KOPT-K1 (cell line): ENCODE data around the gene COPS3.

ENCODE experiments used
- H3K27ac ChIP-seq: fragments of 200-600 bp; sonication (generic); 2 replicates; pipeline ENCODE4 v1.5.1; 2016; ENCODE audit warnings: antibody characterized with exemption, mild to moderate bottlenecking, low read depth, low read length; ENCODE audit not compliant: poor library complexity, severe bottlenecking
- H3K36me3 ChIP-seq: fragments of 200-600 bp; sonication (generic); 2 replicates; pipeline ENCODE4 v1.5.1; 2017; ENCODE audit warnings: antibody characterized with exemption, mild to moderate bottlenecking, low read length, moderate library complexity; ENCODE audit not compliant: insufficient read depth
- H3K9me3 ChIP-seq: fragments of 200-600 bp; sonication (generic); 2 replicates; pipeline ENCODE4 v1.5.1; 2017; ENCODE audit warnings: antibody characterized with exemption, low read length, mild to moderate bottlenecking; ENCODE audit not compliant: insufficient read depth, poor library complexity, severe bottlenecking

Gene COPS3

GRCh38 chr17:17237026-17237799 lies 43.8 kb downstream of the COPS3 start, which contains the start of gene FLCN:
Gene FLCN (minus strand): TSS chr17:17237168. CDS start chr17:17228137, 9,031 bp downstream.
- H3K27ac ChIP-seq: peak within 1 kb of the TSS; percentile 96
- H3K36me3 ChIP-seq: peaks cover 6% of the 10 kb centered on the region; the same call in 1 of the 2 replicates
- no peaks in the 10 kb centered on the region for H3K9me3 ChIP-seq

- Histone ChIP-seq H3K36me3 (peaks cover 13% of the 10 kb centered on the region; the same call in 1 of the 2 replicates), H3K9me3 (no peaks in the 10 kb centered on the region), H3K27ac (peak overlapping the region; percentile 96)
Measured at GRCh38 chr17:17236295-17237025, 44.6 kb downstream of the COPS3 start.

GRCh38 chr17:17235212-17236174 lies 45.6 kb downstream of the COPS3 start:
- H3K27ac ChIP-seq: peak overlapping the region; percentile 96
- no peaks in the 10 kb centered on the region for H3K9me3 ChIP-seq
- H3K36me3 ChIP-seq: peaks cover 22% of the 10 kb centered on the region; the same call in 1 of the 2 replicates

- H3K27ac ChIP-seq: no peak overlapping the region
- peaks cover 54% of the 10 kb centered on the region for H3K36me3 ChIP-seq
- no peaks in the 10 kb centered on the region for H3K9me3 ChIP-seq
Measured at GRCh38 chr17:17232303-17232621, 48.8 kb downstream of the COPS3 start.

GRCh38 chr17:17231621-17232302 lies 49.3 kb downstream of the COPS3 start:
- Histone ChIP-seq H3K9me3 (no peaks in the 10 kb centered on the region), H3K36me3 (peaks cover 59% of the 10 kb centered on the region), H3K27ac (no peak overlapping the region)

- H3K27ac ChIP-seq: no peak overlapping the region
- peaks cover 80% of the 10 kb centered on the region for H3K36me3 ChIP-seq
- H3K9me3 ChIP-seq: no peaks in the 10 kb centered on the region
Measured at GRCh38 chr17:17229416-17230384, 51.3 kb downstream of the COPS3 start.

- Histone ChIP-seq H3K27ac (no peak overlapping the region), H3K36me3 (peaks cover 90% of the 10 kb centered on the region), H3K9me3 (no peaks in the 10 kb centered on the region)
Measured at GRCh38 chr17:17228521-17229279, 52.3 kb downstream of the COPS3 start.

GRCh38 chr17:17227608-17228520 lies 53.2 kb downstream of the COPS3 start:
- H3K27ac ChIP-seq: no peak overlapping the region
- no peaks in the 10 kb centered on the region for H3K9me3 ChIP-seq
- H3K36me3 ChIP-seq: peaks cover 97% of the 10 kb centered on the region

- H3K36me3 ChIP-seq: peaks cover 99% of the 10 kb centered on the region
- no peaks in the 10 kb centered on the region for H3K9me3 ChIP-seq
- no peak overlapping the region for H3K27ac ChIP-seq
Measured at GRCh38 chr17:17226451-17227265, 54.4 kb downstream of the COPS3 start.

- H3K9me3 ChIP-seq: no peaks in the 10 kb centered on the region
- H3K27ac ChIP-seq: no peak overlapping the region
- H3K36me3 ChIP-seq: peaks cover 100% of the 10 kb centered on the region
Measured at GRCh38 chr17:17225901-17226300, 55.1 kb downstream of the COPS3 start.

GRCh38 chr17:17224137-17224536 lies 56.9 kb downstream of the COPS3 start:
- Histone ChIP-seq H3K36me3 (peaks cover 94% of the 10 kb centered on the region), H3K27ac (no peak overlapping the region), H3K9me3 (no peaks in the 10 kb centered on the region)
